PFSK-1 (cell line): ENCODE data around the gene PLEKHA6.

Source experiments
- FOXP2 ChIP-seq: optimal IDR thresholded peaks from 2 replicates; pipeline ENCODE3; 2011; ENCODE audit warnings: borderline replicate concordance, control low read depth, inconsistent platforms; ENCODE audit not compliant: insufficient read depth; ENCODE audit errors: extremely low read length, extremely low read depth
- POLR2AphosphoS5 ChIP-seq: IDR thresholded peaks from 2 replicates; pipeline ENCODE4 v1.6.1; 2012; ENCODE audit warnings: low read depth, mild to moderate bottlenecking, control low read depth, low read length, moderate library complexity
- SIN3A ChIP-seq: IDR thresholded peaks from 2 replicates; pipeline ENCODE4 v1.6.1; 2012; ENCODE audit warnings: mild to moderate bottlenecking, low read length, moderate library complexity, borderline replicate concordance; ENCODE audit not compliant: insufficient read depth
- TAF1 ChIP-seq: IDR thresholded peaks from 2 replicates; pipeline ENCODE4 v1.6.1; 2012; ENCODE audit warnings: low read length, control low read depth, borderline replicate concordance; ENCODE audit not compliant: insufficient read depth
- TF ChIP-seq, protein P1 (sequence below), 2 experiments: IDR thresholded peaks; 2 replicates each; pipeline versions ENCODE4 v1.6.1 to v1.8.0; 2011 to 2012; ENCODE audit warnings: low read depth in 2 of 2, low read length in 2 of 2, control low read depth in 1 of 2, inconsistent platforms in 1 of 2, mild to moderate bottlenecking in 1 of 2, moderate library complexity in 1 of 2; ENCODE audit not compliant: insufficient read depth in 1 of 2

PLEKHA6 gene

DNA sequence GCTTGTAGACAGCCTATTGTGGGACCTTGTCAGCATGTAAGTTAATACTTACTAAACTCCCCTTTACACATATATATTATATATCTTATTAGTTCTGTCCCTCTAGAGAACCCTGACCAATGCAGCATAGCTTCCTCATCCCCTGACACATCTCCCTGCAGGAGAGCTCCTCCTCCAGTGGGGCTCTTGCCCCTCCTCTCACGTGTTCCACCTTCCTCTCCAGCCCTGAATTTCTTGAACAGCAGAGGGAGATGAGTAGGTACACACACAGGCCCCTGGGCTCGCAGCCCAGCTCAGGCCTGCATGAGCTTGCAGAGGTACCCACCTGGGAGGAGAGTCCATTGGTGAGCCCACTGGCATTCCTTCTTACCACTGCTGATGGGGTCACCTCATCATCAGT lies 118.7 kb downstream of the PLEKHA6 start:
- TF ChIP-seq TAF1 (no peak), FOXP2 (no peak), POLR2AphosphoS5 (no peak), SIN3A (no peak)
- TF ChIP-seq, protein P1, sequence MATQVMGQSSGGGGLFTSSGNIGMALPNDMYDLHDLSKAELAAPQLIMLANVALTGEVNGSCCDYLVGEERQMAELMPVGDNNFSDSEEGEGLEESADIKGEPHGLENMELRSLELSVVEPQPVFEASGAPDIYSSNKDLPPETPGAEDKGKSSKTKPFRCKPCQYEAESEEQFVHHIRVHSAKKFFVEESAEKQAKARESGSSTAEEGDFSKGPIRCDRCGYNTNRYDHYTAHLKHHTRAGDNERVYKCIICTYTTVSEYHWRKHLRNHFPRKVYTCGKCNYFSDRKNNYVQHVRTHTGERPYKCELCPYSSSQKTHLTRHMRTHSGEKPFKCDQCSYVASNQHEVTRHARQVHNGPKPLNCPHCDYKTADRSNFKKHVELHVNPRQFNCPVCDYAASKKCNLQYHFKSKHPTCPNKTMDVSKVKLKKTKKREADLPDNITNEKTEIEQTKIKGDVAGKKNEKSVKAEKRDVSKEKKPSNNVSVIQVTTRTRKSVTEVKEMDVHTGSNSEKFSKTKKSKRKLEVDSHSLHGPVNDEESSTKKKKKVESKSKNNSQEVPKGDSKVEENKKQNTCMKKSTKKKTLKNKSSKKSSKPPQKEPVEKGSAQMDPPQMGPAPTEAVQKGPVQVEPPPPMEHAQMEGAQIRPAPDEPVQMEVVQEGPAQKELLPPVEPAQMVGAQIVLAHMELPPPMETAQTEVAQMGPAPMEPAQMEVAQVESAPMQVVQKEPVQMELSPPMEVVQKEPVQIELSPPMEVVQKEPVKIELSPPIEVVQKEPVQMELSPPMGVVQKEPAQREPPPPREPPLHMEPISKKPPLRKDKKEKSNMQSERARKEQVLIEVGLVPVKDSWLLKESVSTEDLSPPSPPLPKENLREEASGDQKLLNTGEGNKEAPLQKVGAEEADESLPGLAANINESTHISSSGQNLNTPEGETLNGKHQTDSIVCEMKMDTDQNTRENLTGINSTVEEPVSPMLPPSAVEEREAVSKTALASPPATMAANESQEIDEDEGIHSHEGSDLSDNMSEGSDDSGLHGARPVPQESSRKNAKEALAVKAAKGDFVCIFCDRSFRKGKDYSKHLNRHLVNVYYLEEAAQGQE (IDR thresholded peaks at IDR 0.05; ENCODE audit: insufficient read depth in 1 of 2, low read depth in 2 of 2, low read length in 2 of 2): no peak

DNA sequence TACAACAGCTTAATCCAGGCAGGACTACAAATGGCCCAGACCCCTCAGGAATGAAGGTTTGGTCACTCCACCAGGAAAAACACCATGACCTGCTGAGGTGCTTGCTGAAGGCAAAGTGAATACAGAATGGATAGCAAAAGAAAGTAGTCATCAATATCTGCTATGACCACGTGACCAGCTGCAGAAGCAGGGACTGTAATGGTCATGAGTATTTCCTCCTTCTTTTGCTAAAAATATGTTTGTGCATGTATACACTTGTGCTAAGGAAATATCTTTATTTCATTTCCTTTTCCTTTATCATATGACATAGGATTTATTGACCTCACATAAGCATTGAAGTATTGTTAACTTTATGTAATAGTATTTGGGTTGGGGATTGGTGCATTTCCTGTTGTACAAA lies 119.5 kb downstream of the PLEKHA6 start:
- TF ChIP-seq POLR2AphosphoS5 (no peak), TAF1 (no peak), SIN3A (no peak), FOXP2 (no peak)
- TF ChIP-seq, protein P1 (IDR thresholded peaks at IDR 0.05; ENCODE audit: insufficient read depth in 1 of 2, low read depth in 2 of 2, low read length in 2 of 2): no peak

DNA sequence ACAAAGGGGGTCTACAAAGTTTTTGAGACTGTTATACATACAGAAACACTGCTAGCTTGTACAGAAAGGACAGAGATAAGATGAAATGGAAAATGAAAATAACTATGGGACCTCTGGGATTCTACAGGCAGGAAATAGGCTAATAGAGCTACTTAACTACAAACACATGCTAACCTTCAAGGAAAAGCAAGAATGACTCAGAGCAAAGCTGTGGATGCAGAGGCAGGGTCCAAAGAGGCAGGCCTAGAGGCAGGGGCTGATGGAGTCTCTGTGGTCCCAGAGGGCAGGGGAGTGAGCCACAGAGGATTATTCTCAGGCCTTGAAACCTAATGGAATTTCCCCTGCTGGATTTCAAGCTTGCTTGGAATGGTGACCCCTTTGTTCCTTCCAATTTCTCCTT lies 127.2 kb downstream of the PLEKHA6 start:
- TF ChIP-seq POLR2AphosphoS5 (no peak), FOXP2 (no peak)

DNA sequence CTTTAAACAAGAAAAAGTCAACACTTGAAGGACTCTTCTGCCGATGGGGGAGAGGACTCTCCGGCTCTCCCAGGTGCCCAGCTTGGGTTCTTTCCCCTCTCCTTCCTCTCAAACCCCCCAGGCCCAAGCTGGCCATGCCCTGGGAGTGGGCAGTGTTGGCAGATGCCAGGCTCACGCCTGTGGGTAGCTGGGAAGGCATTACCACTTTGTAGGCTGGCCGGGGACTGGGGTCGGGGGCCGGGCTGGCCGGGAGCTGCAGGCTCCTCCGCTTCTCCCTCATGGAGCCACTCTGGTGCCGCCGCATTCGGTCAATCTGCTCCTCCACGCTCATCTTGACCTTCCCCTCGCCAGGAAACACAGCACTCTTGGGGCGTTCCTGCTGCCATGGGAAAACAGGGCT lies 129.5 kb downstream of the PLEKHA6 start:
- TF ChIP-seq TAF1: no peak
- no peak for TF ChIP-seq SIN3A
- TF ChIP-seq FOXP2: no peak
- TF ChIP-seq, protein P1 (IDR thresholded peaks at IDR 0.05; ENCODE audit: insufficient read depth in 1 of 2, low read depth in 2 of 2, low read length in 2 of 2): no peak
- TF ChIP-seq POLR2AphosphoS5: no peak

DNA sequence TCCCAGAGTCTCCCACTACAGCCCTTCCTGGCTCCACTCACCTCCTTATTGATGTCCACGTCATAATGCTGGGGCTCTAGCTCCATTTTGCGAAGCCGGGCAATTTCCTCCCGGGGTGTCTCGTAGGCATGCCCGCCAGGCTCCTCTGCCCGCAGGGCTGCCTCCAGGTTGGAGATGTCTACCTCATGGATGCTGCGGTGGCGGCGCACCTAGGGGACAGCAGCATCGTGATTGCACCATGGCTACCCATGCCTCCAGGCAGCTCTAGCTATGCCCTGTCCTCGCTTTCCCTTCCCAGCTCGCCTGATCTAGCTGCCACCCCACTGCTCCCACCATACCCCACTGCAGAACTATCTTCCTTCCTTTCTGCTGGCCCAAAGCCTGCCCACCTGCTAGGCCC lies 130.8 kb downstream of the PLEKHA6 start:
- TF ChIP-seq SIN3A (no peak), FOXP2 (no peak), POLR2AphosphoS5 (no peak), TAF1 (no peak)
- TF ChIP-seq, protein P1 (IDR thresholded peaks at IDR 0.05; ENCODE audit: insufficient read depth in 1 of 2, low read depth in 2 of 2, low read length in 2 of 2): no peak
